WERI-Rb-1 (cell line): ENCODE data around the gene CATSPERZ.

Source experiments
- DNase-seq: peaks from one replicate; pipeline ENCODE4 v3.0.0-alpha.2; 2020
- H3K27ac ChIP-seq: fragments of 250-450 bp; sonication (Bioruptor Pico); 2 replicates; pipeline ENCODE4 v1.5.1; 2020; ENCODE audit warnings: mild to moderate bottlenecking, moderate library complexity
- H3K27me3 ChIP-seq: fragments of 250-450 bp; sonication (Bioruptor Pico); 2 replicates; pipeline ENCODE4 v1.5.1; 2021; ENCODE audit warnings: mild to moderate bottlenecking, low read depth, moderate library complexity; ENCODE audit not compliant: insufficient read depth, severe bottlenecking
- H3K36me3 ChIP-seq: fragments of 250-450 bp; sonication (Bioruptor Pico); 2 replicates; pipeline ENCODE4 v1.5.1; 2020; ENCODE audit warnings: mild to moderate bottlenecking, moderate library complexity
- H3K4me3 ChIP-seq: 2 replicates; pipeline ENCODE4 v1.5.1; 2011; ENCODE audit warnings: low read depth, mild to moderate bottlenecking, control low read depth, low read length
- H3K9me3 ChIP-seq: fragments of 250-450 bp; sonication (Bioruptor Pico); 2 replicates; pipeline ENCODE4 v1.5.1; 2021; ENCODE audit warnings: mild to moderate bottlenecking, moderate library complexity; ENCODE audit not compliant: severe bottlenecking
- TF ChIP-seq, protein P1 (sequence below): IDR thresholded peaks from 2 replicates; pipeline ENCODE4 v1.5.1; 2011; ENCODE audit warnings: low read depth, mild to moderate bottlenecking, control low read depth, inconsistent platforms, low read length

The CATSPERZ gene

GRCh38 chr11:64262271-64263002, 37.7 kb upstream of the CATSPERZ start:
- no peaks in the 10 kb centered on the region for H3K27me3 ChIP-seq
- TF ChIP-seq, protein P1, sequence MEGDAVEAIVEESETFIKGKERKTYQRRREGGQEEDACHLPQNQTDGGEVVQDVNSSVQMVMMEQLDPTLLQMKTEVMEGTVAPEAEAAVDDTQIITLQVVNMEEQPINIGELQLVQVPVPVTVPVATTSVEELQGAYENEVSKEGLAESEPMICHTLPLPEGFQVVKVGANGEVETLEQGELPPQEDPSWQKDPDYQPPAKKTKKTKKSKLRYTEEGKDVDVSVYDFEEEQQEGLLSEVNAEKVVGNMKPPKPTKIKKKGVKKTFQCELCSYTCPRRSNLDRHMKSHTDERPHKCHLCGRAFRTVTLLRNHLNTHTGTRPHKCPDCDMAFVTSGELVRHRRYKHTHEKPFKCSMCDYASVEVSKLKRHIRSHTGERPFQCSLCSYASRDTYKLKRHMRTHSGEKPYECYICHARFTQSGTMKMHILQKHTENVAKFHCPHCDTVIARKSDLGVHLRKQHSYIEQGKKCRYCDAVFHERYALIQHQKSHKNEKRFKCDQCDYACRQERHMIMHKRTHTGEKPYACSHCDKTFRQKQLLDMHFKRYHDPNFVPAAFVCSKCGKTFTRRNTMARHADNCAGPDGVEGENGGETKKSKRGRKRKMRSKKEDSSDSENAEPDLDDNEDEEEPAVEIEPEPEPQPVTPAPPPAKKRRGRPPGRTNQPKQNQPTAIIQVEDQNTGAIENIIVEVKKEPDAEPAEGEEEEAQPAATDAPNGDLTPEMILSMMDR = no peak
- H3K9me3 ChIP-seq = no peaks in the 10 kb centered on the region
- no peak for DNase-seq
- H3K36me3 ChIP-seq = peaks cover 80% of the 10 kb centered on the region
- H3K27ac ChIP-seq = no peak overlapping the region
- H3K4me3 ChIP-seq = no peak overlapping the region

GRCh38 chr11:64263021-64263946, 36.9 kb upstream of the CATSPERZ start:
- Histone ChIP-seq H3K27ac (no peak overlapping the region), H3K36me3 (peaks cover 77% of the 10 kb centered on the region)
- no peak for DNase-seq

GRCh38 chr11:64263947-64264317, 36.2 kb upstream of the CATSPERZ start:
- Histone ChIP-seq H3K27ac (no peak overlapping the region; the same call in 1 of the 2 replicates), H3K4me3 (no peak overlapping the region), H3K36me3 (peaks cover 71% of the 10 kb centered on the region), H3K27me3 (no peaks in the 10 kb centered on the region), H3K9me3 (no peaks in the 10 kb centered on the region)
- no peak for DNase-seq
- TF ChIP-seq, protein P1 = no peak

More at GRCh38 chr11:64263021-64263946, 36.9 kb upstream of the CATSPERZ start:
- no peaks in the 10 kb centered on the region for H3K27me3 ChIP-seq
- TF ChIP-seq, protein P1 = no peak
- no peak overlapping the region for H3K4me3 ChIP-seq
- H3K9me3 ChIP-seq = no peaks in the 10 kb centered on the region

- no peak overlapping the region; the same call in 1 of the 2 replicates for H3K27ac ChIP-seq
- DNase-seq = no peak
- H3K27me3 ChIP-seq = no peaks in the 10 kb centered on the region
- no peaks in the 10 kb centered on the region for H3K9me3 ChIP-seq
- H3K36me3 ChIP-seq = peaks cover 66% of the 10 kb centered on the region
- TF ChIP-seq, protein P1 = no peak
- H3K4me3 ChIP-seq = no peak overlapping the region
Observed at GRCh38 chr11:64264371-64264852, 35.7 kb upstream of the CATSPERZ start.

DNA sequence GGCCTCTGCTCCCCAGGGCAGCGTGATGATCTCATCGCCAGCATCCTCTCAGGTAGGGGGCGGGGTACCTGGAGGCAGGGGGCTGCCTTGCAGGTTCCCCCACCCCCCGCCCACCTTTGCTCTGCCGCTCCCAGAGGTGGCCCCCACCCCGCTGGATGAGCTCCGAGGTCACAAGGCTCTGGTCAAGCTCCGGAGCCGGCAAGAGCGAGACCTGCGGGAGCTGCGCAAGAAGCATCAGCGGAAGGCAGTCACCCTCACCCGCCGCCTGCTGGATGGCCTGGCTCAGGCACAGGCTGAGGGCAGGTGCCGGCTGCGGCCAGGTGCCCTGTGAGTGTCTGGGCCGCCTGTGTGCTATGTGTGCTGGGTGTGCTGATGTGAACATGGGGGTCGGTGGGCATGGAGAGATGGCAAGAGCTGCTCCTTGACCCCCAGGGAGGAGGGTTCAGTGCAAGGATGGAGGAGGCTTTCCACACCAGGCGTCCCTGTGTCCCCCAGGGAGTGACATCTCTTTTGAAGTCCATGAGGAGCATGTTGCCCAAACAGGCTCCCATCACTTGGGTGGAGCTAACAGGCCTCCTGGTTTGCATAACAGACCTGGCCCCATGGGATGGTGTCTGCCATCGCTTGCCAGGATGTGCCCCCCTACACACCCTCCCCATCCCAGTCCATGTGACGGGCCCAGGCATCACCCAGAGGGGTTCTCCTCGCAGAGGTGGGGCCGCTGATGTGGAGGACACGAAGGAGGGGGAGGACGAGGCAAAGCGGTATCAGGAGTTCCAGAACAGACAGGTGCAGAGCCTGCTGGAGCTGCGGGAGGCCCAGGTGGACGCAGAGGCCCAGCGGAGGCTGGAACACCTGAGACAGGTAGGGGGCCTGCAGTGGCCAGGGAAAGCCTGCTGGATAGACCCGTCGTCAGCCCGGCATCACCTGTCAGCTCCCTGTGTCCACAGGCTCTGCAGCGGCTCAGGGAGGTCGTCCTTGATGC, 34.7 kb upstream of the CATSPERZ start:
- H3K27ac ChIP-seq = no peak overlapping the region

More for the DNA sequence above, 34.7 kb upstream of the CATSPERZ start:
- DNase-seq = no peak
- Histone ChIP-seq H3K9me3 (no peaks in the 10 kb centered on the region), H3K27me3 (no peaks in the 10 kb centered on the region), H3K4me3 (no peak overlapping the region), H3K36me3 (peaks cover 57% of the 10 kb centered on the region)
- TF ChIP-seq, protein P1 = no peak
